Hepatocyte (in vitro differentiated cells): Measurements from ENCODE around the gene NBR1.

Experiments
- CTCF ChIP-seq: fragments of 200-600 bp; sonication (generic); IDR thresholded peaks from 2 replicates; pipeline ENCODE4 v1.5.1; 2016; ENCODE audit warnings: antibody characterized with exemption, mild to moderate bottlenecking; ENCODE audit not compliant: poor library complexity
- EZH2 ChIP-seq: fragments of 200-600 bp; sonication (generic); IDR thresholded peaks from 2 replicates; pipeline ENCODE4 v1.6.1; 2016; ENCODE audit warnings: antibody characterized with exemption, mild to moderate bottlenecking, borderline replicate concordance
- EZH2phosphoT487 ChIP-seq: fragments of 200-600 bp; sonication (generic); IDR thresholded peaks from one replicate; pipeline ENCODE4 v1.6.1; 2018; ENCODE audit warnings: antibody characterized with exemption, mild to moderate bottlenecking, low read depth, moderate library complexity; ENCODE audit not compliant: unreplicated experiment, severe bottlenecking

- TF ChIP-seq CTCF: no peak
- TF ChIP-seq EZH2: no peak
- TF ChIP-seq EZH2phosphoT487: no peak
Measured at GRCh38 chr17:43212641-43213490, 41.9 kb downstream of the NBR1 start.
